ENCODE measurements around the gene RSBN1L. TPM values are rescaled to one million over a fixed set of nuclear protein-coding genes. Genes with fewer than 3 reads are reported as not detected.

RSBN1L gene
- total RNA-seq, 1 experiment from 2014 or later, result 15.5 TPM

- H3K9me2 ChIP-seq (ENCODE audit: insufficient read depth), result no peaks in the 10 kb centered on the region
- ChIA-PET CTCF (no interaction called here), RAD21 (ENCODE audit: low non-redundant PET in 1 of 2, low total read pairs in 2 of 2, uncharacterized antibody in 2 of 2, unreplicated experiment in 2 of 2) (no interaction called here), POLR2A (no interaction called here)
- no peak overlapping the region for H3K27ac ChIP-seq (ENCODE audit: low read depth, low read length)
- H3K9me3 ChIP-seq (ENCODE audit: control insufficient read depth in 1 of 2, insufficient read depth in 1 of 2, low read depth in 1 of 2, low read length in 2 of 2), result 0 out of 4 replicates have a peak, but pooled peaks cover 0 to under 1% of the 10 kb centered on the region in 2 experiments
- no peaks in the 10 kb centered on the region for H3K27me3 ChIP-seq (ENCODE audit: insufficient read depth, low read length)
- no peak overlapping the region for H3K4me2 ChIP-seq (ENCODE audit: low read length)
- no peaks in the 10 kb centered on the region for H4K20me1 ChIP-seq (ENCODE audit: insufficient read depth)
- BruUV-seq (replicated peaks), result no TSS peak
- ATAC-seq (no peak), DNase-seq (ENCODE audit: low read depth, low spot score) (no peak)
- H3K79me2 ChIP-seq (ENCODE audit: insufficient read depth, low read length), result peaks cover 78% of the 10 kb centered on the region
- no peak for TF ChIP-seq ZNF274 (IDR thresholded peaks at IDR 0.05; ENCODE audit: low read depth, low read length)
- intact Hi-C loops (cut with micrococcal nuclease), result no loop called here
- H3K36me3 ChIP-seq (ENCODE audit: control insufficient read depth in 1 of 2, insufficient read depth in 2 of 2, low read length in 2 of 2), result no peaks in the 10 kb centered on the region
- H3K4me1 ChIP-seq (ENCODE audit: control insufficient read depth in 1 of 2, insufficient read depth in 2 of 2, low read length in 2 of 2), result peaks cover 3 to 17% of the 10 kb centered on the region in 2 experiments; a peak in 3 of 4 replicates
- H2AFZ ChIP-seq (ENCODE audit: low read depth, low read length, poor library complexity, severe bottlenecking), result no peak overlapping the region
- no peak overlapping the region for H3K4me3 ChIP-seq (replicated peaks in 1 of 2; ENCODE audit: low read depth in 1 of 2, low read length in 2 of 2)
- H3K9ac ChIP-seq (ENCODE audit: low read length), result no peak overlapping the region
These were observed 104.5 kb downstream of the RSBN1L start for GRCh38 chr7:77800730-77801129.

DNA sequence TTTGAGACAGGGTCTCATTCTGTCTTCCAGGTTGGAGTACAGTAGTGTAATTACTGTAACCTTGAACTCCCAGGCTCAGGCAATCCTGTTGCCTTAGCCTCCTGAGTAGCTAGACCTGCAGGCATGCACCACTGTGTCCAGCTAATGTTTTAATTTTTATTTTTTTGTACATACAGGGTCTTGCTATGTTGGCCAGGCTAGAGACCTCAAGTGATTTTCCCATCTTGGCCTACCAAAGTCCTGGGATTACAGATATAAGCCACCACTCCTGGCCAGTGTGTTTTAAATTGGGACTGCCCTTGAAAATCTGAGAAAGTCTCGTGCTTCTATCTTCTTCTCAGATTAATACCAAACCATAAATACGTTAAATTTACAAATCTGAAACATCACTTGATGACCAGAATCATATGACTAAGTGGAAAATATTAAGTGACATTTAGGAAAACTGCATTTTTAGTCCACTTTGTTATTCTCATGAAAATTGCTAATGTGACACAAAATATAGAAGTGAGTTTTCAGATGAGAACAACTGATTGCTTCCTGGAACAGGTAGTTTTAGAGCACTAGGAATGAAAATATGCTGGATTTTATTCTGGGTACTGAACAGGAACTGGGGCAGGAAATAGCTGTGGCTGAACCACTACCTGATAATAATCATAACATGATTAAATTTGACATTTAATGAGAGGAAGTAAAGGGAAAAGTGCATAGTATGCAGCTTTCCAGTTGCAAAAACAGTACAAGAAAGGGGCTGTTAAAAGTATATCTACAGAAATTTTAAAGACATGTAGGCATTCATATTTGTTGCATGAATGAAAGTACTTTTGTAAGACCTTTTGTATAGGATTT, 106.5 kb downstream of the RSBN1L start:
- intact Hi-C loops (cut with micrococcal nuclease), result no loop called here
- ATAC-seq (no peak), DNase-seq (ENCODE audit: low read depth, low spot score) (no peak)
- TF ChIP-seq ELF1 (IDR thresholded peaks at IDR 0.05; ENCODE audit: borderline replicate concordance, low read depth) (no peak), POLR2AphosphoS5 (IDR thresholded peaks at IDR 0.05; ENCODE audit: low read depth, low read length) (no peak), CBX3 (IDR thresholded peaks at IDR 0.05; ENCODE audit: low read depth) (no peak), SIN3A (IDR thresholded peaks at IDR 0.05; ENCODE audit: low read depth) (no peak), FOSL1 (IDR thresholded peaks at IDR 0.05; ENCODE audit: low read depth) (no peak), EZH2phosphoT487 (IDR thresholded peaks at IDR 0.05; ENCODE audit: borderline replicate concordance) (no peak), POLR2A (IDR thresholded peaks at IDR 0.05; ENCODE audit: borderline replicate concordance, extremely low read depth, insufficient read depth, insufficient read length) (no peak)
- TF ChIP-seq, protein P1, sequence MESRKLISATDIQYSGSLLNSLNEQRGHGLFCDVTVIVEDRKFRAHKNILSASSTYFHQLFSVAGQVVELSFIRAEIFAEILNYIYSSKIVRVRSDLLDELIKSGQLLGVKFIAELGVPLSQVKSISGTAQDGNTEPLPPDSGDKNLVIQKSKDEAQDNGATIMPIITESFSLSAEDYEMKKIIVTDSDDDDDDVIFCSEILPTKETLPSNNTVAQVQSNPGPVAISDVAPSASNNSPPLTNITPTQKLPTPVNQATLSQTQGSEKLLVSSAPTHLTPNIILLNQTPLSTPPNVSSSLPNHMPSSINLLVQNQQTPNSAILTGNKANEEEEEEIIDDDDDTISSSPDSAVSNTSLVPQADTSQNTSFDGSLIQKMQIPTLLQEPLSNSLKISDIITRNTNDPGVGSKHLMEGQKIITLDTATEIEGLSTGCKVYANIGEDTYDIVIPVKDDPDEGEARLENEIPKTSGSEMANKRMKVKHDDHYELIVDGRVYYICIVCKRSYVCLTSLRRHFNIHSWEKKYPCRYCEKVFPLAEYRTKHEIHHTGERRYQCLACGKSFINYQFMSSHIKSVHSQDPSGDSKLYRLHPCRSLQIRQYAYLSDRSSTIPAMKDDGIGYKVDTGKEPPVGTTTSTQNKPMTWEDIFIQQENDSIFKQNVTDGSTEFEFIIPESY (IDR thresholded peaks at IDR 0.05; ENCODE audit: extremely low read depth, insufficient replicate concordance, low read length), result no peak
- TF ChIP-seq, protein P2, sequence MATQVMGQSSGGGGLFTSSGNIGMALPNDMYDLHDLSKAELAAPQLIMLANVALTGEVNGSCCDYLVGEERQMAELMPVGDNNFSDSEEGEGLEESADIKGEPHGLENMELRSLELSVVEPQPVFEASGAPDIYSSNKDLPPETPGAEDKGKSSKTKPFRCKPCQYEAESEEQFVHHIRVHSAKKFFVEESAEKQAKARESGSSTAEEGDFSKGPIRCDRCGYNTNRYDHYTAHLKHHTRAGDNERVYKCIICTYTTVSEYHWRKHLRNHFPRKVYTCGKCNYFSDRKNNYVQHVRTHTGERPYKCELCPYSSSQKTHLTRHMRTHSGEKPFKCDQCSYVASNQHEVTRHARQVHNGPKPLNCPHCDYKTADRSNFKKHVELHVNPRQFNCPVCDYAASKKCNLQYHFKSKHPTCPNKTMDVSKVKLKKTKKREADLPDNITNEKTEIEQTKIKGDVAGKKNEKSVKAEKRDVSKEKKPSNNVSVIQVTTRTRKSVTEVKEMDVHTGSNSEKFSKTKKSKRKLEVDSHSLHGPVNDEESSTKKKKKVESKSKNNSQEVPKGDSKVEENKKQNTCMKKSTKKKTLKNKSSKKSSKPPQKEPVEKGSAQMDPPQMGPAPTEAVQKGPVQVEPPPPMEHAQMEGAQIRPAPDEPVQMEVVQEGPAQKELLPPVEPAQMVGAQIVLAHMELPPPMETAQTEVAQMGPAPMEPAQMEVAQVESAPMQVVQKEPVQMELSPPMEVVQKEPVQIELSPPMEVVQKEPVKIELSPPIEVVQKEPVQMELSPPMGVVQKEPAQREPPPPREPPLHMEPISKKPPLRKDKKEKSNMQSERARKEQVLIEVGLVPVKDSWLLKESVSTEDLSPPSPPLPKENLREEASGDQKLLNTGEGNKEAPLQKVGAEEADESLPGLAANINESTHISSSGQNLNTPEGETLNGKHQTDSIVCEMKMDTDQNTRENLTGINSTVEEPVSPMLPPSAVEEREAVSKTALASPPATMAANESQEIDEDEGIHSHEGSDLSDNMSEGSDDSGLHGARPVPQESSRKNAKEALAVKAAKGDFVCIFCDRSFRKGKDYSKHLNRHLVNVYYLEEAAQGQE (IDR thresholded peaks at IDR 0.05; ENCODE audit: low read depth), result no peak
- ChIA-PET CTCF (no interaction called here), RAD21 (ENCODE audit: low non-redundant PET in 1 of 2, low total read pairs in 2 of 2, uncharacterized antibody in 2 of 2, unreplicated experiment in 2 of 2) (interaction anchor here in 1 of 2 experiments (0.6 kb wide), 1 partner anchor 68 kb away, joined by 4 read pairs; no protein-coding TSS in a partner anchor), POLR2A (no interaction called here)
- Histone ChIP-seq H3K9me3 (ENCODE audit: control insufficient read depth in 1 of 2, insufficient read depth in 1 of 2, low read depth in 1 of 2, low read length in 2 of 2) (0 out of 4 replicates have a peak, but pooled peaks cover 0 to 6% of the 10 kb centered on the region in 2 experiments), H3K4me3 (replicated peaks in 1 of 2; ENCODE audit: low read depth in 1 of 2, low read length in 2 of 2) (no peak overlapping the region), H3K4me1 (ENCODE audit: control insufficient read depth in 1 of 2, insufficient read depth in 2 of 2, low read length in 2 of 2) (peaks cover 3 to 7% of the 10 kb centered on the region in 2 experiments; a peak in 3 of 4 replicates), H3K9me2 (ENCODE audit: insufficient read depth) (no peaks in the 10 kb centered on the region), H3K79me2 (ENCODE audit: insufficient read depth, low read length) (peaks cover 79% of the 10 kb centered on the region), H3K4me2 (ENCODE audit: low read length) (no peak overlapping the region), H3K36me3 (ENCODE audit: control insufficient read depth in 1 of 2, insufficient read depth in 2 of 2, low read length in 2 of 2) (0 out of 4 replicates have a peak, but pooled peaks cover 0 to 3% of the 10 kb centered on the region in 2 experiments), H3K9ac (ENCODE audit: low read length) (no peak overlapping the region), H2AFZ (ENCODE audit: low read depth, low read length, poor library complexity, severe bottlenecking) (no peak overlapping the region), H4K20me1 (ENCODE audit: insufficient read depth) (no peaks in the 10 kb centered on the region), H3K27me3 (ENCODE audit: insufficient read depth, low read length) (no peaks in the 10 kb centered on the region), H3K27ac (ENCODE audit: low read depth, low read length) (no peak overlapping the region)
- no TSS peak for BruUV-seq (replicated peaks)

All from HCT116 (cell line).